Panc1 (cell line): ENCODE results near the gene NOL9.

Experiments used
- POLR2AphosphoS5 ChIP-seq: IDR thresholded peaks from 2 replicates; pipeline ENCODE4 v1.6.1; 2012; ENCODE audit warnings: mild to moderate bottlenecking, low read depth, low read length, moderate library complexity
- SIN3A ChIP-seq: IDR thresholded peaks from 2 replicates; pipeline ENCODE4 v1.6.1; 2012; ENCODE audit warnings: low read depth, mild to moderate bottlenecking, low read length, moderate library complexity, borderline replicate concordance; ENCODE audit not compliant: insufficient read depth
- TCF7L2 ChIP-seq: IDR thresholded peaks from 2 replicates; pipeline ENCODE4 v1.6.1; 2011; ENCODE audit warnings: mild to moderate bottlenecking, low read depth, low read length, inconsistent platforms
- TF ChIP-seq, protein P1 (sequence below): fragments of 450-650 bp; IDR thresholded peaks from 2 replicates; pipeline ENCODE4 v1.5.1; 2017; ENCODE audit warnings: mild to moderate bottlenecking

DNA sequence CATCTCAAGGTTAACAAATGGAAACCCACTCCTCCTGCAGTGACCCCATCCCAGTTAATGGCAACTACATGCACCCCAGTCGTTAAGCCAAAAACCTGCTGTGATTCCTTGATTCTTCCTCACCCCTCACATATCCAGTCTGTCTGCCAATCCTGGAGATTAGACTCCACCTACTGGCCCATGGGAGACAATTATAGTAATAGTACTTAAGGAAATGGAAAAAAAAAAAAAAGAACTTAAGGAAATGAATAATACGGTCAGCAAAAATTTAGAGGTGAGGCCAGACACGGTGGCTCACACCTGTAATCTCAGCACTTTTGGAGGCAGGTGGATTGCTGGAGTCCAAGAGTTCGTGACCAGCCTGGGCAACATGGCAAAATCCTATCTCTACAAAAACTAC, 7.0 kb downstream of the NOL9 start:
- TF ChIP-seq, protein P1, sequence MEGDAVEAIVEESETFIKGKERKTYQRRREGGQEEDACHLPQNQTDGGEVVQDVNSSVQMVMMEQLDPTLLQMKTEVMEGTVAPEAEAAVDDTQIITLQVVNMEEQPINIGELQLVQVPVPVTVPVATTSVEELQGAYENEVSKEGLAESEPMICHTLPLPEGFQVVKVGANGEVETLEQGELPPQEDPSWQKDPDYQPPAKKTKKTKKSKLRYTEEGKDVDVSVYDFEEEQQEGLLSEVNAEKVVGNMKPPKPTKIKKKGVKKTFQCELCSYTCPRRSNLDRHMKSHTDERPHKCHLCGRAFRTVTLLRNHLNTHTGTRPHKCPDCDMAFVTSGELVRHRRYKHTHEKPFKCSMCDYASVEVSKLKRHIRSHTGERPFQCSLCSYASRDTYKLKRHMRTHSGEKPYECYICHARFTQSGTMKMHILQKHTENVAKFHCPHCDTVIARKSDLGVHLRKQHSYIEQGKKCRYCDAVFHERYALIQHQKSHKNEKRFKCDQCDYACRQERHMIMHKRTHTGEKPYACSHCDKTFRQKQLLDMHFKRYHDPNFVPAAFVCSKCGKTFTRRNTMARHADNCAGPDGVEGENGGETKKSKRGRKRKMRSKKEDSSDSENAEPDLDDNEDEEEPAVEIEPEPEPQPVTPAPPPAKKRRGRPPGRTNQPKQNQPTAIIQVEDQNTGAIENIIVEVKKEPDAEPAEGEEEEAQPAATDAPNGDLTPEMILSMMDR, result no peak
- no peak for TF ChIP-seq TCF7L2
- TF ChIP-seq POLR2AphosphoS5, result no peak
- no peak for TF ChIP-seq SIN3A
